ENCODE measurements around the gene SPEM3.

DNA sequence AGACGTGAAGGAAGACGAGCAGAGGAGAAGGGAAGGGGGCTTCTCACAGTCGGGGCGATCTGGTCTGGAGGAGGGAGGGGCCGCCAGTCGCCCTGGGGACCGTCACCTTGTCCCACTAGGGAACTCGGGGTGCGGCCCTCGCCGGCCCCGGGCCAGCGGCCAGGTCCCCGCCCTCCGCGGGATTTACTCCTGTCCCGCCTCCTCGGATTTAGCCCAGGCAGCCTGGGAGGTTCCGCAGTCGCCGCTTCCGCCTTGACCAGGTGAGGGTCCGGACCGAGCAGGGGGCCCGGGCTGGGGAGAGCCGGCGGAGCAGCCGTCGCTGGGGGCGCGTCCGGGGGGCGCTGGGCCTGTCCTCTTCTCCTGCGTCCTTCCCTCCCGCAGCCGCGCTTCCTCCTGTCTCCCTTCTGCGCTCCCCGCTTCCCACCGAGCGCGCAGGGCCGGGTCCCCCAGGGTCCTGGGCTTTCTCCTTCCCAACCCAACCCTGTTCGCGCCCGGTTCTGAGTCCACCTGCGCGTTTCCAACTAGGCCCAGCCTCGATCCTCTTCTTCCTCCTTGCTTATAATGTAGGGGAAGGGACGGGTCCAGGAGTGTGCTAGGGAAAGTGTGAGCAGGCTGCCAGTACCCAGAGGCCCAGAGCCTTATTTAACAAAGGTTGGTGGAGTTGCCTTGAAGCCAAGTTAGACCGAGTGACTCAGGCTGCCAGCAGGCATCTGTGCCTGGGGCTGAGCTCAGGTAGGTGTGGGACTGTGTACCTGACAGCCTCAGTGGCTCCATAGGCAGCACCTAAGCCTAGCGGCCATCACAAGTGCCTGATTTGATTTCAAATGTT, 47.6 kb upstream of the SPEM3 start, which contains the start of gene TNK1:
- TF ChIP-seq, protein P1, sequence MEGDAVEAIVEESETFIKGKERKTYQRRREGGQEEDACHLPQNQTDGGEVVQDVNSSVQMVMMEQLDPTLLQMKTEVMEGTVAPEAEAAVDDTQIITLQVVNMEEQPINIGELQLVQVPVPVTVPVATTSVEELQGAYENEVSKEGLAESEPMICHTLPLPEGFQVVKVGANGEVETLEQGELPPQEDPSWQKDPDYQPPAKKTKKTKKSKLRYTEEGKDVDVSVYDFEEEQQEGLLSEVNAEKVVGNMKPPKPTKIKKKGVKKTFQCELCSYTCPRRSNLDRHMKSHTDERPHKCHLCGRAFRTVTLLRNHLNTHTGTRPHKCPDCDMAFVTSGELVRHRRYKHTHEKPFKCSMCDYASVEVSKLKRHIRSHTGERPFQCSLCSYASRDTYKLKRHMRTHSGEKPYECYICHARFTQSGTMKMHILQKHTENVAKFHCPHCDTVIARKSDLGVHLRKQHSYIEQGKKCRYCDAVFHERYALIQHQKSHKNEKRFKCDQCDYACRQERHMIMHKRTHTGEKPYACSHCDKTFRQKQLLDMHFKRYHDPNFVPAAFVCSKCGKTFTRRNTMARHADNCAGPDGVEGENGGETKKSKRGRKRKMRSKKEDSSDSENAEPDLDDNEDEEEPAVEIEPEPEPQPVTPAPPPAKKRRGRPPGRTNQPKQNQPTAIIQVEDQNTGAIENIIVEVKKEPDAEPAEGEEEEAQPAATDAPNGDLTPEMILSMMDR (IDR thresholded peaks at IDR 0.05 in 4 of 5, conservative IDR thresholded peaks at IDR 0.05 in 1 of 5): no peak
- TF ChIP-seq POLR2A (IDR thresholded peaks at IDR 0.05): peak; percentile 24 to 62

All from gastrocnemius medialis (tissue), 4 donors.